Fibroblast of peridontal ligament (primary cell): ENCODE results near the gene C19orf12.

Experiments
- DNase-seq: peaks from one replicate; pipeline ENCODE4 v3.0.0-alpha.2; 2010; ENCODE audit errors: extremely low read depth

The C19orf12 gene

DNA sequence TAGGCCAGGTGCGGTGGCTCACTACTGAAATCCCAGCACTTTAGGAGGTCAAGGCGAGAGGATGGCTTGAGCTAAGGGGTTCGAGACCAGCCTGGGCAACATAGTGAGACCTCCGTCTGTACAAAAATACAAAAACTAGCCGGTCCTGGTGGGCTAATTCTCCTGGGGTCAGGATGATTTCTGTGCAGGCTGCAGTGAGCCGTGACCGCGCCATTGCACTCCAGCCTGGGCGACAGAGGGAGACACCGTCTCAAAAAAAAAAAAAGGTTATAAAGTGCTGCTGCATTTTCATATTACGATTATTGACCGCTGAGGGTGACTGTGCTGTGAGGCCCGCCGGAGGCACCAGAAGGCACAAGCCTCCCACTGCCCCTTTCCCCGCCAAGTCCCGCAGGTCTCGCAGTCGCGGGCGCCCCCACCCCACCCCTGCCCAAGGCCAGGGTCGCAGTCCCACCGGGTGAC, 50.3 kb downstream of the C19orf12 start:
- DNase-seq: no peak

DNA sequence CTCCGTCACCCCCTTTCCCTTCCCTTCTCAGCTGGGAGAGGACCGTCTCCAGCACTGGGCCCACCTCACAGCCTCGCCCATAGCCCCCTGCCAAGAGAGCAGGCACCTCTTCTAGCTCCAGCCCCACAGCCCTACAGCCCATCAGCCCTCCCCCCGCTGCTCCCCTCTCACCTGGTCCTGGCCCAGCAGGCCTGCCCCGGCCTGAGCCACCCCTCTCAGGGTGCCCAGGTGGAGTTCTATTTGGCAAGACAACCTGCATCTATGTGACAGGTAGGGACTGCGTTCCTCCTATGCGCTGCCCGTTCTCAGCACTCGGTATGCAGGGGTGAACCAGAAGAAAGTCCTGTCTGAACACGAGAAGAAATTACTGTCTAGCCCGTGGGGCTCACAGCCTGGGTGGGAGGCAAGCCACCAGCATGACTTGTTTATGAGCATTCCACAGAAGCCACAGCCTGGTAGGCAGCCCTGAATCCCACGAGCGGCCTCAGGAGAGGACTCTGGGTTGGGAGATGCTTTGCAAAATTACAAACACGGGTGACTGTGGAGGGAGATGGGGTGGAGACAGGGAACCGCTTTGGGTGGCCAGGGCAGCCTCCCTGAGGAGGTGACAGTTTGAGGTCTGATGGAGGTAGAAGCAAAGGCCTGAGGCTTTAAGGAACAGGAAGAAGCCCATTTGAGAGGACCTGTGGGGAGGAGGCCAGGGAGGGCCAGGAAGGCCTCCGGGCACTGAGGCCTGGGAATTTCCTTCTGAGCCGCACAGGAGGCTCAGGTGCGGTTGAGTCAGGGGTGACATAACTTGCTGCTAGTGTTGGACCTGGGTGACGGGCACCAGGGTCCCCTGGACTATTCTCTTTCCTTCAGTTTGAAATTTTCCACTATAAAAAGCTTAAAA, 51.0 kb downstream of the C19orf12 start:
- DNase-seq: peak; percentile 33

DNA sequence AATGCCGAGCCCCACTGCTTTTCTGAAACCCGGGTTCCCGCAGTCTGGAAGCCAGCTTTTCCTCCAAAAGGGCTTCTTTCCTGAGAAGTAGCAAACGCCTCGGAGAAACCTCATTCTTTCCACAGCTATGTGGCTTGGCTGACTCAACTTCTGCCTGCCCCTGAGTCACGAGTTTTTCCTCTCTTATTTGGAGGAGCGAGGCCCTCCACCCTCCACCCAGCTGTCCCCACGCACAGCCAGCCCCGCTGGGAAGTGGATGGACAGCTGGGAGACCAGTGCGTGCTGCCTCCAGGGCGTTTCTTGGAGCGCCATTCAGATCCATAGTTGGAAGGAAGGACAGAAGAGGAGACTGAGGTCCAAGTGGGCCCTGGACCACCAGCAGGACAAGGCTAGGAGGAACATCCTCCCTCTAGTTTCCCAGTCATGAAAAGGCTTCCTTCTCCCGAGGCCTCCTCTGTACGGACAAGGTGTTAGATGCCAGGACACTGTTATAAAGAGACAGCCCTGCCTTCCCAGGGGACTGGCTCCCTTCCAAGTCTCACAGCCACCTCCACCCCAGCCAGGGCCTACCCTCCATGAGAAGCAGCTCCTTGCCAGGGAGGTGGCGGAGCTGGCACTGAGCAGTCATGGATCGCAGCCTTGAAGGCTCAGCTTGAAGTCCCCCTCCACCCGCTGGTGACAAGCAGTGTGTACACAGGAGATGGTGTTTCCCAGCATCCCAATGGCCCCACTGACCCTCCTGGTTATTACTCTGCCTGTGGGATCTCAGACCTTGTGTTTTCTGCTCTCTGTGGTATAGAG, 52.3 kb downstream of the C19orf12 start:
- peak; percentile 96 for DNase-seq

DNA sequence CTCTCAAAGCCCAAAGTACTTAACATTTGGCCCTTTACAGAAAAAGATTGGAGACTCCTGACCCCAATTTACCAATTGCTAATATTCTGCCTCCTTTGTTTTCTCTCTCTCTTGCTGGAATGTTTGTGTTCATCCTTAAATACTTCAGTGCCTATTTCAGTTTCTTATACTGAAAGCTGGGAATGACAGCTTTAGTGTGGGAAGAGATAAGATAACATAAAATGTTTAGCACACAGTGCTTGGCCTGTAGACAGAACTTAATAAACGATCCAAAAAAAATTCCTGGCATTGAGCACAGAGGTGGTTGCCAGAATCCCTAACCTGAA, 52.8 kb downstream of the C19orf12 start:
- peak; percentile 67 for DNase-seq

DNA sequence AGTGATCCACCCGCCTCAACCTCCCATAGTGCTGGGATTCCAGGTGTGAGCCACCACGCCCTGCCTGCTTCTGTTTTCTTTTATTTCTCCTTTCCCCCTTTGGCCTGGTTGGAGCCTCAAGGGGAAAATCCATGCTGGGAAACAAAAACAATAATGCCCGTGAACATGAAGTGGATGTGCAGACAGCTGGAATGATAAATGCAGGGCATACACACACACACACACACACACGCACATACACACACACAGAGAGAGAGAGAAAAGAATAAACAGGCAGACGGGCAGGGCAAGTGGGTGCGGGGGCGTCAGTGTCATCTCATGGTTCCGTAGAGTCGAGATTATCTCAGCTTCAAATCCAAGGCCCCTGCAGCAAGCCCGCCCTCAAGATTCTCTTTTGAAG, 54.2 kb downstream of the C19orf12 start:
- DNase-seq: no peak

DNA sequence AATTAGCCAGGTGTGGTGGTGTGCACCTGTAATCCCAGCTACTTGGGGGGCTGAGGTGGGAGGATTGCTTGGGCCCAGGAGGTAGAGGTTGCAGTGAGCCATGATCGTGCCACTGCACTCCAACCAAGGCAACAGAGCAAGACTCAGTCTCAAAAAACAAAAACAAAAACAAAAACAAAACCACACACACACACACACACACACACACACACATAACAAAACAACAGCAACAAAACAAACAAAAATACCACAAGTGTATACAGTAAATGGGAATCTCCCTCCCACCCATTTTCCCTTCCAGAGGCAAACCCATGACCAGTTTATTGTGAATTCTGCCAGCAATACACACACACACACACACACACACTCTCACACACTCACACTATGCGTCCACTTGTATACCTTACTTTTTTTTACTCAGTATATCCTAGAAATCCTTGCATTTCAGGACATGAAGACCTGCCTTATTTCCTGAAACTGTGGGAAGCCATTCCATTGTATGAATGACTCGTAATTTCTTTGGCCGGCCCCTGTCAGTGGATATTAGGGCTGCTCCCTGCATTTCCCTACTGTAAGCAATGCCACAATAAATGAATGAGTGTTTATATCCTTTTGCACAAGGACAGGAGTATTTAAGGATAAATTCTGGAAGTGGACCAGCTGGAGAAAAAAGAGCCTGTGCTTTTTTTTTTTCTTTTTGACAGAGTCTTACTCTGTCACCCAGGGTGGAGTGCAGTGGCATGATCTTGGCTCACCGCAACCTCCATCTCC, 56.7 kb downstream of the C19orf12 start:
- peak; percentile 64 for DNase-seq

DNA sequence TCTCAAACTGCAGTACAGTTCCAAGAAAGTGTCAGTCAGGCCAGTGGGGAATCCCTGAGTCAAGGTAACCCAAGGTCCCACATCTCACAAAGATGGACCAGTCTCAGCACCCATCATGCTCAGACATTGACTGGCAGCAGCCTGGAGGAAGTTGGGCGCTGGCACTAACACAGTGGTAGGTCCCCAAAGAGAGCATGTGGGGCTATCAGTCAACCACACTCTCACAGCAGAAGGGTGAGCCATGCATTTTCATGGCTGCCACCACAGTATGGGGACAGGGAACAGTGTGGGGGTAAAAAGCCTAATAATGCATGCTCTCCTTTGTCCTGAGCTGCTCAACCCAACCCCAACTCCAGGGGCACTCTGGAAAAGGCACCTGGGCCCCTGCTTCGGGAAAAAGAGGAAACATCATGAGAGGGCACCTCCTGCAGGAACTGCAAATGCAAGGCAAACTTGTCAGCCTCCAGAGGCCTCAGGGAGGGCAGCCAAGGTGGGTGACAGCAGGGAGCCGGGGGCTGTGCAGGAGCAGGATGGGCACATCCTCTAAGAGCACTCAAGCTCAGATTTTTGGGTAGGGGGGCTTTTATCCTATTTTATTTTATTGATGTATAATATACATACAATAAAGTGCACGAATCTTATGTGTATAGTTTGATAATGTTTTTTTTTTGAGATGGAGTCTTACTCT, 59.3 kb downstream of the C19orf12 start:
- DNase-seq: no peak

DNA sequence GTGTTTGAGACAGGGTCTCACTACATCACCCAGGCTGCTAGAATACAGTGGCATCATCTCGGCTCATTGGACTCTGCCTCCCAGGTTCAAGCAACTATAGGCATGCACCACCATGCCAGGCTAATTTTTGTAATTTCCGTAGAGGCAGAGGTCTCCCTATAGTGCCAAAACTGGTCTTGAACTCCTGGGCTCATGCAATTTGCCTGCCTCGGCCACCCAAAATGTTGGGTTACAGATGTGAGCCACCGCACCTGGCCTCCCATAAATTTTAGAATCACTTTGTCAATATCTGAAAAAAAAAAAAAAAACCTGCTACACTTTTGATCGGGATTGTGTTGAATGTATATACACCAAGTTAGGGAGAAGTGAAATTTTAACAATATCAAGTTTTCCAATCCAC, 61.7 kb downstream of the C19orf12 start:
- no peak for DNase-seq

DNA sequence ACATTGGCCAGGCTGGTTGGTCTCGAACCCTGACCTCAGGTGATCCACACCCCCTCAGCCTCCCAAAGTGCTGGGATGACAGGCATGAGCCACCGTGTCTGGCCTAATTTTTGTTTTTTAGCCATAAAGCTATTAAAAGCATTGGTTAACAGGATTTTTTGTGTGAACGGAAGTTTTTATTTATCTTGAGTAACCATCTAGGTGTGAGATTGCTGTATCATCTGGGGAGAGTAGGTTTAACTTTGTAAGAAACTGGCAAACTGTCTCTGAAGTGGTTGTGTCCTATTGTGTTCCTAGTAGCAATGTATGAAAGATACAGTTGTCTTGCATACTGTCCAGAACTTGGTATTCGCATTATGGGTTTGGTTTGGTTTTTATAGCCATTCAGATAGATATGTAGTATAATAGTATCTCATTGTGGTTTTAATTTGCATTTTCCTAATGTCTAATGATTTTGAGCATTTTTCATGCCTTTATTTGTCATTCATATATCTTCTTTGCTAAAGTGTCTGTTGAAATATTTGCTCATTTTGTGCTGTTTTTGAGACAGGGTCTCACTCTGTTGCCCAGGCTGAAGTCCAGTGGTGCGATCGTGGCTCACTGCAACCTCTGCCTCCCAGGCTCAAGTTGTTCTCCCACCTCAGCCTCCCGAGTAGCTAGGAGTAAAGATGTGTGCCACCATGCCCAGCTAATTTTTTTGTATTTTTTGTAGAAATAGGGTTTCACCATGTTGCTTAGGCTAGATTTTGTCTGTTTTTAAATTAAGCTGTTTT, 63.3 kb downstream of the C19orf12 start:
- DNase-seq: no peak

DNA sequence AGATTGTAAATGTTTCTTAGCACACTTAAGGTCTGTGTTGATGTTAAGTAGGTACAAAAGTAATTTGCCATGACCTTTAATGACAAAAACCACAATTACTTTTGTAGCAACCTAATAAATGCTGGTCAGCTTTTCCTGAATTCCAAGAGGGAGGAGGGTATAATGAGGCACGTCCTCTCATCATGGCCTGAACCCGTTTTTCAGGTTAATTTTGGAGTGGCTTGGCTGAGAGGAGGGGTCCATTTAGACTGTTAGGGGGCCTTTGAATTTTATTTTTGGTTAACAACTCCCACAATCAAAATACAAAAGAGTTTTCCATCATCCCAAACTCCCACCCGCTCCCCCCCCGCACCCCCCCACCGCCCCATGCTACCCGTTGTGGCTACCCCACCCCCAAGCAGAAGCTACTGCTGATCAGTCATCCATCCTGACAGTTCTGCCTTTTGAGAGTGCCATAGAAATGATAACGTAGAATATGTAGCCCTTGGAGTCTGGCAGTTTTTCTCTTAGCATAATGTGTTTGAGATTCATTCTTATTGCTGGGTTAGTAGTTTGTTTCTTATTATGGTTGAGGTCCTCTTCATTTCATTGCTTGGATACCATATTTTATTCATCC, 64.2 kb downstream of the C19orf12 start:
- no peak for DNase-seq
